GM18867 (cell line): ENCODE results near the gene DLGAP1.

Experiments used
- ATAC-seq: cut with Tn5 transposase; IDR thresholded peaks from one replicate; pipeline ENCODE4 v1.9.1; 2021; ENCODE audit warnings: mild to moderate bottlenecking, moderate library complexity; ENCODE audit not compliant: unreplicated experiment

The DLGAP1 gene

GRCh38 chr18:3960977-3961376 lies 494.1 kb downstream of the DLGAP1 start:
- ATAC-seq, result no peak

- no peak for ATAC-seq
These were observed 495.0 kb downstream of the DLGAP1 start for GRCh38 chr18:3960142-3960541.

DNA sequence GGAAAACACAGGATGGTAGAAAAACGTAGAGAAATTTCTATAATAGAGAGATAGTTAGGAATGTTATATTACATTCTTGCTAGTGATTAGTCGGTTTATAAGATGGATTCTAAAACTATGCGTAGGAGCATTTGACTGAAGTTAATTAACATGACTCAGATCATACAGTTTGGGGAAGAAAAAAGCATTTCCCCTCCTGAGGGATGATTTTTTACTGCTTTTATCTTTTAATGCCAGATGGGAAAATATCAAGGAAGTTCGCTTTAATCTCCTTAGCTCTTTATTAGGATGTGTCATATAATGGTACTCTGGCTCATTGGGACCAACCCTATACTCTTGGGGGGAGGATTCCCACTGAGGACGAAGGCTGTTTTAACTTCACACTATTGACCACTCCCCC lies 503.1 kb downstream of the DLGAP1 start:
- ATAC-seq, result no peak

DNA sequence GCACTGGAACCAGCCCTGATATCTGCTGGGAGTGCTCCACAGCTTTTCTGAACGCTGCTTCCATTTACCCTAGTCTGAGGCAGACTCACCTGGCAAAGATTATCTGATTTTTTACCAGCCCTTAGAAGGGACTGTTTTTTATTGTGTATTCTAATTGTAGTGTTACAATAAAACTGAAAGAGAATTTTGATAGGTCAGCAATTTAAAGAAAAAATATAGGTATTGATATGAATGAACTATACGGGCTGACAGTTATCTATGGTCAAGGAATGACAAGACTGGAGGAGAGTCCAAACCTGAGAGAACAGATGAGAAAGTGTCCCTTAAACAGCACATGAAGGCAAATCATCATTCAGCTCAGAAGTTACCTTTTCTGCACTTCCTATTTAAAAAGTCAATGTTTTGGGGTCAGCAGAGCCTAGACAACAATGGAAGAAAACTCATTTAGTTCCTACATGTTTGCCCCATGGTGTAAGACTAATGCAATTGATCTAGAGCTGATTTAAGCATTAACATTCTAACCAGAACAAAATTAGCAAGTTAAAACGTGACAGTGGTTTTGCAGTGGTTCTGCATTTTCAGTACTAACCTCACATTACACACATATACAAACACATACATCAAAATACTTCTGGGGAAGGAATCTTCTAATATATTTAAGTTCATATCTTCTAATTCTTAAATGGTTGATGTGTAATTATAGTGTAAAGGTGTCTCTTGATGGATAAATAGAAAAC lies 504.3 kb downstream of the DLGAP1 start:
- no peak for ATAC-seq

DNA sequence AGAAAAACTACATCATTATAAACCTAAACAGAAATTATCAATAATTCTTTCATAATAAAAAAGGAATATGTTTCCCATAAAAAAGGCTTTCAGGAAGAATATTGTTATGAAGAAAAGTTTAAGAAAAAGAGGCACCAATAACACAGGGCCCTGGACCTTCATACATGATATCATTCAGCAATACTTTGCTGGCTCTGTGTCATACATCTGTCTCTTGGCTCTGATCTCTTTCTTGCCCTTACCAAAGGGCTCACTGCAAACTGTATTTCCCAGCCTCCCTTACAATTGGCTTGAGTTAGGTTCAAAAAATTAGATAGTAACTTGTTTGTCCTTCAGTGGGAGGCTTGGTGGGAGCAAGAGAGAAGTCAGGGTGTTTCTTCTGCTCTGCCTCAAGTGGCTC lies 506.1 kb downstream of the DLGAP1 start:
- no peak for ATAC-seq

DNA sequence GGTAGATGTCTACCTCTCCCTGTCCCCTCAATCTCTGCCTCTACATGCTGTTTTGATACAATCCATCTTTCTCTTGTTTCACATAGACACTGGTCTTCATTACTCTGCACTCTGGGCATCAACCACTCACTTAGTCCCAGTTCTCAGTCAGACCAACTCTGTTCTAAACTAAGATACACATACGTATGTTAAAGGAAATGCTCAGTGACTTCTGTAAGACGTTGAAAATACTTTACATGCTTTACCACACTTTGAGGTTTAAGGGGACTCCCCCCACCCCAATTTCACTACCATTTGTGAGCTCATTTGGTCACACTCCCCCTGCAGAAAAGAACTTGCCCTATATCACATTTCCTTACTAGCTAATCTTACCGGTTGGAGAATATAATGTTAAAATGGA lies 507.7 kb downstream of the DLGAP1 start:
- no peak for ATAC-seq

DNA sequence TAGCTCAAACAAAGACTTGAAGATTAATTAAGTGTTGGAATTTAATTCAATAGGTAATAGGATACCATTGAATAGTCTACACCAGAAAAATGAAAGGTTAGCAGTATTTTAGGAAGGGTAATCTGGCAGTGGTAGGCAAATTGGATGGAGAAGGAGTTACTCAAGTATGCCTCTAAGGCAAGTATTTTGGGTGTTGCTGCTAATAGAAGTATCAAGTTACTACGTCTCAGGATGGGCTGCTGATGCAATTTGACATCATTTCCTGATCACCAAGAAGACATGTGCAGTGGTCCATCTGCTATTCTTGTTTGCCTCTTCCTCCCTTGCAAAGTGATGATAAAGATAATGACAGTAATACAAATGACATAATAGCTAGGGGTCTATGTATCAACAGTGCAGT lies 519.8 kb downstream of the DLGAP1 start:
- ATAC-seq, result no peak

DNA sequence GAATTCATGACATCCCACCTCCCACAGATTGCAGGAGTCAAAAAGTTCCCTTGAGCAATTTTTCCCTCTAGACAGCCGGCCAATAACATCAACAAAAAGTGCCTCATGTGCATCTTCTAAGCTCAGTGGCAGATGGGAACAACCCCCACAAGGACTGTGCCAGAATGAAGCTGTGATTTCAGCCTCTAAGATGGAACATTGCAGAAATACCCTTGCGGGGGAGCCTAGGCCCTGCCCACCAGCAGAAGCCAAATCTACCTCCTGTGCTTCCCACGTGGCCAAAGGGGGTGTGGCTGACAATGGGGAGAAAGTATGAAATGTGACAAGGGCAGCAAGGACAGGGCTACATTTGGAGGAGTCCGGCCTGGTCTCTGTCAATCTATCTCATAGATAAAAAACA lies 522.8 kb downstream of the DLGAP1 start:
- ATAC-seq, result no peak

DNA sequence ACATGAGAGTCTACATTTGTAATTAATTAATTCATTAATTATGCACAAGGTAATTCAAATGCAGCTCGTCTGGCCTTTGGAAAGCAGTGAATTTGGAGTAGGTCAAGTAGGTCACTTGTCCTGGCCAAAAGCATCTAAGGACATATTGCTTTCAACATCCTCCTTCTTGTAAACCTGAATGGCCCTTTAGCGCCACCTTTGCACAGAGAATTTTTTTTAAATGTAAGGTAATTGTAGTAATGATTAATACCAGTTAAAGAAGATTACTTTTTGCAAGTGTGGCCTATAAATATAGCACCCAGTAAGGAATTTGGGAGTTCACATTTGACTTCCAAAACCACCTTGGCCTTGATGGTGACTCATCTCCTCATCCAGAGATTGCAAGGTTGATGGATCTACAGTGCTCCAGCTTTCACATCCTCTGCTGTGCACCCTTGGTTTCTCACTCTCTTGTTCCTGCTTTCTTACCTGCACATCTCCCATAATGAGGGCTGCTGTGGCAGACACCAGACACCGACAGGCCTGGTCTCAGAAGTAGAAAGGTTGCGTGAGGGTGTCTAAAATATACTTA lies 523.5 kb downstream of the DLGAP1 start:
- ATAC-seq, result no peak

DNA sequence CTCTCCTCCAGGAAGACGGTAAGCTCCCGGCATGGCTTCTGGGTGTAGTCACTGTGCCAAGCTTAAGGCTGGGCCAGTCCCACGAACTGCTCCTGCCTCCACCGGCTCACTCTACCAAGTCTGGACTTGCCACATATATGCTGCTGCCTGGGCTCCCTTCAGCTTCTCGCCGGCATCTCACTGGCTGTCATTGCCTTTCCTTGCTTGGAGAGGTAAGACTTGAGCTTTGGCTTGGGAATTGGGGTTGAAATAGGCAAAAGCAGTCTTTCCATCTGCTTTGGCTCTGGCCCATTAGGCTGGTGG lies 524.1 kb downstream of the DLGAP1 start:
- no peak for ATAC-seq

DNA sequence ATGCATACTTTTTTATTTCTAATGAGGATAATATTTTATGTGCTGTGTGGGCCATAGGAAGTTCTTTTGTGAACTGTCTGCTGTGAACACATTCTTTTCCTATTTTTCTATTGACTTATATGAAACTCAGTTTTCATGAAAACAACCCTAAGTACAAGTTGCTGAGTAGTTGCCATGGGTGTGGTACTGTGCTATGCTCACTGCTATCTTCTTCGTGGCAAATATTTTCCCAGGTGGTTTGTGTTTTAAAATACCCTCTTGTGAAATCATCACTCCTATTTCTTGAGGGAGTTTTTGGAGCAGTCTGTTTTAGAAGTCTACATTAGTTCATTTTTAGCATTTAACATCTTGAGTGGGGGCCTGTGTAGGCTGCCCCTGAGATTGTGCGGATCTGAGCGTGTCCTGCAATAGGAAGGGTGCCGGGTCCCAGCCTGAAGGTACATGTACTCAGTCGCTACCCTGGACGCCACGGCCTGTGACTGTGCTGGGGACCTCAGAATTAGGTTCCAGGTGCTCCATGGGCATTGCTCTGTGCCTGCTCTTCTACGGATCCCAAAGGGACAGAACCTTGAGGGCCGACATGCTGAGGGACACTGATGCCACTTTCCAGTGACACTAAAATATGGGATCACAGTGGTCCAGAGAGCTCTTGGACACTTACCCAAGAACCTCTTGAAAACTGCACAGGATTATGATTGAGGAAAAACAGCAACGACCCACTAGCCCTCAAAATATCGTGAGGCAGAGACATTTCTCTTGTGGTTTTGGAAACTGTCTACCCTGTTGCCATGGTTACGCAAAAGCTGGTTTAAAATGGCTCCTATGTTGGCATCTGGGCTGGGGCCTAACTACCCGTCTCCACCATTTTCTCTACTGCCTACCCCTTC lies 524.7 kb downstream of the DLGAP1 start:
- ATAC-seq, result no peak

DNA sequence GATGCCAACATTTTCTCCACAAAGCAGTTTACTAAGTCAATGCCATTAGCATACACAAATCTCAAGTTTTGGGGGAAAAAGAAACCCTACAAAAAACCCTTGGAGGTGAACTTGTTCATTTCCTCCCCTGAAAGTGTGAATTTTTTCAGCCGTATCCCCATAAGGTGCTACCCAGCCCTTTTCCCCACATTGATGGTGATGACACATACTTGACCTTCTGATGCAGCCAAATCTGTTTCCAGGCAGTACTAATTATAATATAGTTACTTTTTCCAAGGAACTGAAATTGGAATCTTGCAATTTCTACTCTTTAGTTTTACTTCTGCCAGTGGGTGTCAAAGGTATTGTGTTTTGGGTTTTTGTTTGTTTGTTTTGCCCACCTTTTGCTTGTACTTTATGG lies 530.7 kb downstream of the DLGAP1 start:
- ATAC-seq, result no peak

GRCh38 chr18:3923750-3924149 lies 531.4 kb downstream of the DLGAP1 start:
- no peak for ATAC-seq

DNA sequence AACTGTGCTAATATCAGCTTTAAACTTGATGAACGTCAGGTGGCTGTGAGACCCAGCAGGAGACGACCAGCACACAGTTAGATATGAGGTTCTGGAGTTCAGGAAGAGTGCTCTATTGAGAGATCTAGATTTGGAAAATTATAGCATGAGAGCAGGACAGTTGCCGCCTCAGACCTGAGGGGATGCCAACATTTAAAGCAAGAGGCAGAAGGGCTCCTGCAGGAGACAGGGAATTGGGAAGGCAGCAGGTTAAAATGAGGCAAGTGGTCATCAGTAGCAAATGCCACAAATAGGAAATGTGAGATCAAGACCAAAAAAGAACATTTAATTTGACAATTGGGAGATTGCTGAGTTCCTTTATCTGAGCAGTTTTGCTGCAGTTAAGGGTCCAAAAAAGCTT lies 533.3 kb downstream of the DLGAP1 start:
- ATAC-seq, result no peak

DNA sequence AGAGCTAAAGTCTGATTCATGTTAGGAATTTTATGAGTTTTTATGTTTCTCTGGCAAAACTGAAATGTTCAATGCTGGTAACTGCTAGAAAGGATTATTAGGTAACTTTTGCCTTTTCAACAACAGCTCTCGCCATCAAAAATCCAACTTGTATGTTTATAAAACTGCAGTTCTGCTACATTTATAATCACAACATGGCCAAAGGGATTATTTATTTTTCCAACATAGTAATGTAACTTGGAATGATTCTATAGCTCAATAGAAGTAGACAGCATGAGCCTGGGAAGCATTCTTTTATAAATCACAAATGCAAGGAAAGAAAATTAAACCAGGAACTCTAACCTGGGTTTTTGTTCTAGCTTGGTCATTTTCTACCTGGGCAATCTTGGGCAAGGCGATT lies 534.3 kb downstream of the DLGAP1 start:
- ATAC-seq, result no peak

- no peak for ATAC-seq
These were observed 535.6 kb downstream of the DLGAP1 start for GRCh38 chr18:3919396-3920061.

DNA sequence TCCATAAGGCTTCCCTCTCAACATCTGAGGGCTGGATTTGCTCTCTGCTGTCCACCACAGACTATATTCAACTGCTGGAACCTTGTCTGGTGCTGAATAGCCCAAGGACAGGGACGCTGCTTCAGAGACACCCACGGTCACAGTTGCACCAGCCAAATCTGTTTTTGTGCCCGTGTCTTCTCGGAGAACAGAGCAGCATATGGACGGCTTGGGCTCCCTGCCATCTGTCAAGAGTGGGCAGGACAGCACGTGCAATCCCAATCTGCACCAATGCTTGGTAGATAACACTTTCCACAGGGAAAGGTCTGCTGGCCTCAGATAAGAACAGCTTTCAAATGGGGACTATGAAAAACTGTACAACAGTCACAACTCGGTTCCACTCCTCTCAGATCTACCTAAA lies 539.0 kb downstream of the DLGAP1 start:
- ATAC-seq, result no peak

DNA sequence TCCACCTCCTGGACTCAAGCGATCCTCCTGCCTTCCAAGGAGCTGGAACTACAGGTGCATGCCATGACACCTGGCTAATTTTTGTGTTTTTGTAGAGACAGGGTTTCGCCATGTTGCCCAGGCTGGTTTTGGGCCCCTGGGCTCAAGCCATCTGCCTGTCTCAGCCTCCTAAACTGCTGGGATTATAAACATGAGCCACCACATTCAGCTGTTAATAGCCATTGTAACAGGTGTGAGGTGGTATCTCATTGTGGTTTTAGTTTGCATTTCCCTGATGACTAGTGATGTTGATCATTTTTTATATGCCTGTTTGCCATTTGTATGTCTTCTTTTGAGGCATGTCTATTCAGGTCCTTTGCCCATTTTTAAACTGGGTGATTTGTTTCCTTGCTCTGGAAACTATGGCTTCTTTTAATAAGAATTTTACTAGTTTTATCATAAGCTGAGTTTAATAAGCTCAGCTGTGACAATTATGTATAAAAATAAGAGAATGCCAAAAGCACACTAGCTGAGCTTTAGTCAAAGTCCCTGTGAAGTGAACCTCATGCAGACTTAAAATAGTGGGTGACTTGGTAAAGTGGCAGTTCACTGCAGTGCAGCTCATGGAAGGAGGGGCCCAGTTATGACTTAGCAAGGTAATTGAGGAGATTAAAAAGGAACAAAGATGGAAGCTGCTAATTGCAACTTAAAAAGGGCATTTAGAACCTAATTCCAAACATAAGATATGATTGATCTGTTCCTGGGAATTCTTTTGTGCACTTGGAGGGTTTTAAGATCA lies 540.1 kb downstream of the DLGAP1 start:
- ATAC-seq, result no peak

- ATAC-seq, result no peak
These were observed 541.0 kb downstream of the DLGAP1 start for GRCh38 chr18:3914109-3914508.

GRCh38 chr18:3912705-3913104 lies 542.4 kb downstream of the DLGAP1 start:
- ATAC-seq, result no peak

- no peak for ATAC-seq
These were observed 543.7 kb downstream of the DLGAP1 start for GRCh38 chr18:3911413-3911812.
